GM21381 (cell line): ENCODE measurements around the gene ABLIM2.

ENCODE experiments used
- ATAC-seq: cut with Tn5 transposase; IDR thresholded peaks from one replicate; pipeline ENCODE4 v1.9.1; 2021; ENCODE audit warnings: mild to moderate bottlenecking, moderate library complexity; ENCODE audit not compliant: unreplicated experiment

The ABLIM2 gene

GRCh38 chr4:8106451-8107025 lies 52.1 kb downstream of the ABLIM2 start:
- no peak for ATAC-seq

DNA sequence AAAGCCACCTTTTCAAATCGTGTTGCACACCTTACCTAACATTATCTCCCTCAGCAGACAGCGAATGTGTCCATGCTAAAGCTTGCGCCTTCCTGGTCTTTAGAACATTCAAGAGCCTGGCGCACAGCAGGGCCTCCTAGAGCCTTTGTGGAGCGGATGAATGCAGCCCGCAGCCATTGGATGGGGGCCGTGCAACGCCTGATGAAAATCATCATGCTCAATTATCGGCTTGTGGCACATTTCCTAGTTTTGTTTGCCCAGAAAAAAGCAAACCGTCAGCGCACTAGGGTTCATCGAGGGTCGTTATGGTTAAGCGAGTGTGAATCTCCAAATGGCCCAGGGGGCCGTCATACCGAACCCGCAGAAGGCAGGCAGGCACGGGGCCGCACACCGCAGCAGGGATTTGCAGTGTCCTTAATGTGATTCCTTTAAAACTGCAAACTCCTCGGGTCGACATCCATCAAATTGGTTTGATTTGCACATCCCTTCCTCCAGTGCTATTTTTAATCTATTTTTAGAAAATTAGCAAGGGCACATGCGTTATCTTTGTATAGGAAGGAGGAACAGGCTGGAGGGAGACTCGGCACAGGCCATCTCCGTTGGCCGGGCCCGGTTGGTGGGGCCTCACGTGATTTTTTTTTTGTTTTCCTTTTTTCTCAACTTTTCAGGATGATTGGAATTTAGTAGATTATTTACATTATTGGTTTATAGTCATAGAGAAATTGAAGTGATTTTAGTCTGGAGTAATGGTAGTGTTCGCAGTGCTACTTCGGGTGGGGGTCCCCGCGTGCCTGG lies 53.1 kb downstream of the ABLIM2 start:
- ATAC-seq = no peak

DNA sequence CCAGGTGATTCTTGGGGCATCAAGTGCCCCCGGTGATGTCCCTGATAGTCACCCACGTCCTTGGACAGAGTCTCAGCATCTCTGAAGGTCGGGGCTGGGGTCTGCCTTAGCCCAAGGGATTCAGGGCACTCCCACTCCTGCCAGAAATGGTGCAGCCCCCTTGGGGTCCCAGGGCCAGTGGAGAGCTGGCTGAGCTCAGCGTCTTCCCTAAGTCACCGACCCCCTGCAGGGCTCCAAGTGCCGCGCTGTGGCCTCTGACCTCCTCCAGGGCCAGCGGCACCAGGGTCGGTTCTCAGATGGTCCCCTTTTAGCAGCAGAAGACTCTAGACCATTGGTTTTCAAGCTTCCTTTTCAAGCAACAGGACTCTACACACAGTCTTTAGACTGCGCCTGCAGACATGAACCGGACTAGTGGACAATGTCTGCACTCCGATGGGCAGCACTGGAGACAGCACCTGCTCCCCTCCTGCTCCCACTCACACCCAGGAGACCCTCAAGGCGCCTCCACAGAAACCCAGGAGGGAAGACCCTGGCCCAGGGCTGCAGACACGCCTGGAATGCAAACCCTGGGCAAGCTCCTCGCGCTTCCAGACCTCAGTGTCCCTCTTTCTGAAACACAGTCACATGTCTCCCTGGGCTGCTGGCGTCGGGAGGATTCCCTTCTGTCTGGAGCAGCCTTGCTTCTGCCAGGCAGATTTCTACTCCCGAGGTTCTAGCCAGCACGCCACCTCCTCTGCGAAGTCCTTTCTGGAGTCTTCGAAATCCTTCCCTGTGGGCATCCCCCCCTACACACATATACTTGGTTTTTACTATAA lies 53.9 kb downstream of the ABLIM2 start:
- ATAC-seq = no peak

- no peak for ATAC-seq
Observed at GRCh38 chr4:8103421-8104390, 54.9 kb downstream of the ABLIM2 start.

DNA sequence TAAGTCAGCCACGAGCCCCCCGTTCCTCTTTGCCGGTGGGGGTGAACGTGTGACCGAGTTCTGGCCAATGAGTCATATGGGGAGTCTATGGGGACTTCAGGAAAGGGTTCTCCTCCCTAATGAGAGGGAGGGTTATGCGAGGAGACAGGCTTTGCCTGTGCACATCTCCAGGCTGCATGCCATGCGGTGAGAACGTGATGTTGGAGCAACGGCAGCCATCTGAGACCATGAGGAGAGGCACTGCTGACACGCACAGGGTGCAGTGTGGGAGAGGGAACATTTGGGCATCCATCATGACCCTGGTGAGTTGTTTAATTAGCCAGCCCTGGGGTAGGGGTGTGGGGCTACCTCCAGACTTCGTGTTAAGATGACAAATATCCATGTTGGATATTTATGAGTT lies 55.8 kb downstream of the ABLIM2 start:
- ATAC-seq = no peak

DNA sequence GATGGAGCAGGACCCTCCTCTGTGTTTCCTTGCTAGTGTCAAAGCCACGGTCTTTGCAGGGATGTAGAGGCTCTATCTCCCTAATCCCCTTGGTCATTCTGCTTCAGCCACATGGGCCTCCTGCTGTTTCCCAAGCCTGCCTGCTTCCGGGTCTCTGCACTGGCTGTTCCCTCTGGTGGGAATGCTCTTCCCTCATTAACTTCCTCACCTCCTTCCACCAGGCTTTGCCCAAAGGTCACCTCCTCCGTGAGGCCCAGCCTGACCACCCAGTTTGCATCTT lies 56.6 kb downstream of the ABLIM2 start:
- ATAC-seq = no peak

GRCh38 chr4:8101213-8102075 lies 57.2 kb downstream of the ABLIM2 start:
- ATAC-seq = no peak

DNA sequence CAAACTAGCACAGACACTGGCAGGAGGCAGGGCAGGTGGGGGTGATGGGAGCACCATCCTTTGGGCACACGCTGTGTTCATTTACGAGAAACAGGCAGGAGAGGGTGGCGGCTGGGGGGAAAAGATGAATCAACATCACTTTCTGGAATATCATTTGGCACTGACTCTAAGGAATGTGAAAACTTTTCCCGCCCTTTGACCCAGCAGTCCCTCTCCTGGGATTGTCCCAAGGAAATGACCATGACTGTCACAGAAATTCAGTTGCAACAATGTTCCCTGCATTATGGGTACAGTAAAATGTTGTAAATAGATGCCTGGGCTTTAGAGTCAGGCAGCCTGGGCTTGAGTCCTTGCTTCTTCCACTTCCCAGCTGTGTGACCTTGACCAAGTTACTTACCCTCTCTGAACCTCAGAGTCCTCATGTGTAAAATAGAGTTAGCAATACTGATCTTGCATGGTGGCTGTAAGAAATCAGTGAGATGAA lies 58.6 kb downstream of the ABLIM2 start:
- no peak for ATAC-seq

DNA sequence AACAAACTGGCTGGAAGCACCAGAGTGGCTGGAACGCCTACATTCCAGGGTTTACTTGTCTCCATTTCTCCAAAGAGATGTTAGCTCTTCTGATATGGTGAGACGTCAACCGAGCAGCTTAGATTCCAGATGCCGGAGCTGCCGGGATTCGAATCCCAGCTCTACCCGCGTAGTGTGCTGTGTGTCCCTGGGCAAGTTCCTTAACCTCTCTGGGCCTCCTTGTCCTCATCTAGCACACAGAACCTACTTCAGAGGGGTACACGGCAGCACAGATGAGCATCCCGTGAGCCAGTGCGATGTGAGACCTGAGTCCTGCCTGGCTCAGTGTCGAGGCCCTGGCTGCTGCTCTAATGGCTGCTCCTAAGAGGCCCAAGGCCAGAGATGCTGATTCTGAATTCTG lies 60.1 kb downstream of the ABLIM2 start:
- ATAC-seq = no peak

DNA sequence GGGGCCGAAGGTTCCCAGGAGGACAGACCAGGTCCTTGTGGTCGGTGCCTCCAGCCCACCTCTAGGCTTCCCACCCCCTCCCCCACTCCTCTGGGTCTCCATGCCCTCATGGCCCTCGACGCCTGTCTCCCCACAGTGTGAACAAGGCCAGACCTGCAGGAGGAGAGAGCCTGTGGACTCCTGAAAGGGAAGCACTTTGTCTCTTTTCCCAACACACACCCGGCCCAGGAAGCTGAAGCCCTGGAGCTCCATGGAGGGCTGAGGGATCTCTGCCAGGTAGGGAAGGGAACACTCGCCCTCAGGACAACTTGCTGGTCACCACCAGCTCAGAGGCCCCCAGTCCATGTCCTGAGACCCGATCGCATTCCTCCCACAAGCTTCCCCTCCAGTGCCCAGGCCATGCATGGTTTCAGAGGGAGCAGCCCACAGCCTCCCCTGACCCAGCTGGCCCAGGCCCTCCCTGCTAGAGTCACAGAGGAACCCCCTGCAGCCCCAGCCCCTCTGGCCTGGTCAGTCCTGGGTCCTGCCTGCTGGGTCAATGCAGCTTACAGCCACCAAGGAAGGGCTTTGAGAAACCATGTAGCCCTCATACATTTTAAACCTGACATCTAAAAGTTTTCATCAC lies 60.8 kb downstream of the ABLIM2 start:
- no peak for ATAC-seq

DNA sequence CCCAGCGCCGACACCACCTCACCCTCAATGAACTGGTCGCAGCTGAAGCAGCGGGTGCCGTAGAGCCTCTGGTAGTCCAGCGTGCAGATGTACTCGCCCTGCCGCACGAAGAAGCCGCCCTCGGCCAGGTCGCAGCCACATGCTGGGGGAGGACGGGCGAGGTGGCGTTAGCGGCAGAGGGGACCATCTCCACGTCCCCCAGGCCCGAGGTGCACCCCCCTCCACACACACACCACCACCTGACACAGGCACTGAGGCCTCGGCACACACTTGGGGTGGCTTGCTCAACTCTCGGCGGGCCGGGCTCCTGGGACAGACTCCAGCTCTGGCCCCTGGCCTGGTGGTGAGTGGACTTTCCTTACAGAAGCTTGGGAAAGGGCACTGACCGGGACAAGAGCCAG lies 61.5 kb downstream of the ABLIM2 start:
- no peak for ATAC-seq

GRCh38 chr4:8096690-8097061 lies 61.9 kb downstream of the ABLIM2 start:
- ATAC-seq = no peak

DNA sequence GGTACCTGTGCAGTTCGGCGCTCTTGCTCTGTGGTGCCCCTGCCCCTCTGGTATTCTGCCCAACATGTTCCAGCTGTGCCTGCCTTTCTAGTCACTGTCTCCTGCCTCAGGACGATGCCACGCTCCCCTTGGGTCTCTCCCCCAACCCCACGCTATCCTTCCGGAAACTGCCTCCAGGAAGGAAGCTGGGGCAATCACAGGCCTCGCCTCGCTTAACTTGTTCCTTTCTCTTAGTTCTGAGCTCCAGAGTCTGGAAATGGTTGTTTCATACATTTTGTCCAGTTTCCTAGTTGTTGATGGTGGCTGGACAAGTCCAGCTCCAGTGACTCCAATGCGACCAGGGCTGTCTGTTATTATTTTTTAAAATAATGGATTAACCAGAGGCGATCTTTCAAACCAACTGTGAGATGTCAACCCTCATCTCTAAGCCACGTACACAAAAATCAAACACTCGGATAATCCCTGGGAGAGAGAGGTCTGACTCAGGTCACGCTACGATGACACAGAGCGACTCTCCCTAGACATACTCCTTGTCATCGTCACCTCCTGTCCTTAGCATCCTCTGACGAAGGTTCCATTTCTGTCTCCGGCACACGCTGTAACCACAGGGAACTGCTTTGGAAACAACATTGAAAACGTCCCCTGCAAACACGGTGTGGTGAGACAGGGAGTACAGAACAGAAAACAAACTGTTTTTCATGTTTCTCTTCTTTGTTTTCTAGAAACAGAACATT lies 62.5 kb downstream of the ABLIM2 start:
- no peak for ATAC-seq

- ATAC-seq = no peak
Observed at GRCh38 chr4:8093587-8094274, 64.9 kb downstream of the ABLIM2 start.

- ATAC-seq = no peak
Observed at GRCh38 chr4:8092282-8092681, 66.3 kb downstream of the ABLIM2 start.

DNA sequence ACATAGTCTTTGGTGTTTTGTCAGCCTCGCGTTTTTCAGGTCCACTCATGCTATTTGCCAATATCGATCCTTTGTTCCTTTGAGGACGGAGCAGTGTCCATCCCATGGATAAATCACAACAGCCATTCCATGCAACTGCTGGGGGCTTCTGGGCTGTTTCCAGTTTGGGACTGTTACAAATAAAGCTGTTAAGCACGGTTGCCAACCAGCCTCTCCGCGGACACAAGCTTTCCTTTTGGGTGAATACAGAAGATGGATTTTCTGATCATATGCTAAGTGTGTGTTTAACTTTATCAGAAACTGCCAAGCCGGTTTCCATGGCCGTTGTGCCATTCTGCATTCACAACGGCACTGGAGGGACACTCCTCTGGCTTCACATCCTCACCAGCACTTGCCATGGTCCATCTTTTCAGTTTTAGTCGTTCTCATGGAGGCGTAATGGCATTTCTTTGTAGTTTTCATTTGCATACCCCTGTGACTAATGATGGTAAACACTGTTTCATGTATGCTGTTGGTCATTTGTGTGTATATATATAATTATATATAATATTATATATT lies 67.8 kb downstream of the ABLIM2 start:
- ATAC-seq = no peak

DNA sequence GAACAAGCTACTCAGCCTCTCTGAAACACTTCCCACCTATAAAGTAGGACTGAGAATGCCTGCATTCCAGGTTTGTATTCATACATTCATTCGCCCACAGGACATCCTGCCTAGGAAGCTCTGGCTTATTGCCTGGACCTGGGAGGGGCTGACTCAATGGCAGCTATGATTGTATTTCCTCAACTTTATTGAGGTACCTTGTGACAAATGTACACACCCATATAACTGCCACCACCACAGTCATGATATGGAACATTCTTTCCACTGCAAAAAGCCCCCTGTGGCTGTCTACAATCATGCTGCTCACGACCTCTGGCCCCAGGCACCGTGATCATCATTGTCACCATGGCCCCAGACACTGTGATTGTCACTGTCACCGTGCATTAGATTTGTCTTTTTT lies 68.3 kb downstream of the ABLIM2 start:
- ATAC-seq = no peak

DNA sequence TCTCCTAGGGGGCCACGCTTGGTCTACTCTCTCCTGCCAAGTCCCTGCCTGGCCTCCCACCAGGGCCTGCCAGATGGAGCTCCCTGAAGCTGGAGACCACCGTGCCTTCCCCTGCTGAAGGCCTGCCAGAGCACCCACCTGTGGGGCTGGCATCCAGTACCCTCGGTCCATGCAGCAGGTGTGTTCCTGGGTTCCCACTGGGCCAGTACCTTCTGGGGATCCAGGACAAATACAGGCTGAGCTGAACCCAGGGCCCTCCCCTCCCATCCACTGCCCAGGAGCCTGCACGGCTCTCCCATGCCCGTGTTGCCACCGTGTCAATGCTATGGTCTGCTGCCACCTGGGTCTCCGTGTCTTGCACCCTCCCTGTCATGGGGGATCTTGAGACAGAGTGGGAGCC lies 68.8 kb downstream of the ABLIM2 start:
- no peak for ATAC-seq
